Transverse colon (tissue), 4 donors: ENCODE results near the gene GALP. TPM values are rescaled to one million over a fixed set of nuclear protein-coding genes. Genes with fewer than 3 reads are reported as not detected.

ENCODE experiments used
- DNase-seq: peaks from one replicate; pipeline ENCODE4 v3.0.0-alpha.2; 2019
- H3K27ac ChIP-seq, 4 donors: fragments of 200-600 bp; sonication (generic); 2 replicates each; pipeline ENCODE4 v1.5.1; 2016 to 2018; ENCODE audit warnings: inconsistent platforms in 4 of 4
- H3K27me3 ChIP-seq: fragments of 200-600 bp; sonication (generic); 2 replicates; pipeline ENCODE4 v1.5.1; 2017; ENCODE audit warnings: inconsistent platforms
- H3K36me3 ChIP-seq, 4 donors: fragments of 200-600 bp; sonication (generic); 2 replicates each; pipeline ENCODE4 v1.5.1; 2017 to 2019; ENCODE audit warnings: inconsistent platforms in 4 of 4
- H3K4me1 ChIP-seq, 4 donors: fragments of 200-600 bp; sonication (generic); 2 replicates each; pipeline ENCODE4 v1.5.1; 2017 to 2020; ENCODE audit warnings: inconsistent platforms in 4 of 4
- H3K4me3 ChIP-seq, 4 donors: fragments of 200-600 bp; sonication (generic); 1 replicate in 1 of 4; 2 replicates in 3 of 4; pipeline versions ENCODE4 v1.5.1 to v1.6.1; 2017 to 2019; ENCODE audit warnings: inconsistent platforms in 4 of 4
- H3K9me3 ChIP-seq, 2 donors: fragments of 200-600 bp; sonication (generic); 2 replicates each; pipeline ENCODE4 v1.5.1; 2017 to 2019; ENCODE audit warnings: inconsistent platforms in 2 of 2
- CTCF ChIP-seq, 5 experiments: fragments of 200-600 bp in 3 of 5; fragments of 450-650 bp in 2 of 5; sonication (generic) in 3 of 5; IDR thresholded peaks; 1 replicate in 2 of 5; 2 replicates in 3 of 5; pipeline ENCODE4 v1.5.1; 2016 to 2017; ENCODE audit warnings: antibody characterized with exemption in 5 of 5, inconsistent platforms in 3 of 5, mild to moderate bottlenecking in 2 of 5, moderate library complexity in 1 of 5
- EP300 ChIP-seq: sonication (generic); formaldehyde crosslinking; IDR thresholded peaks from one replicate; pipeline ENCODE4 v1.6.1; 2017; ENCODE audit warnings: antibody characterized with exemption, low read depth
- POLR2A ChIP-seq: fragments of 450-650 bp; IDR thresholded peaks from one replicate; pipeline ENCODE4 v1.6.1; 2016; ENCODE audit warnings: antibody characterized with exemption, mild to moderate bottlenecking, moderate library complexity
- POLR2AphosphoS5 ChIP-seq, 3 donors: sonication (generic); formaldehyde crosslinking; IDR thresholded peaks; one replicate each; pipeline ENCODE4 v1.6.1; 2016; ENCODE audit warnings: antibody characterized with exemption in 3 of 3
- WGBS, 2 donors: methylation state at CpG; one replicate each; pipeline ENCODE4 v1.1.5; 2018; ENCODE audit warnings: low coverage in 1 of 2; 5-methylcytosine and 5-hydroxymethylcytosine counted together
- in situ Hi-C, 4 donors: fragments of 200-750 bp; cut with MboI; loops; one replicate each; pipeline versions ENCODE4 v1.15.0 to v1.15.1; 2017; ENCODE audit warnings: low sequenced_read_pairs in 3 of 4, low pct_ligation_motif_present in 1 of 4, low pct_unique_long_range_greater_than_20kb in 1 of 4
- intact Hi-C: fragments of 100-400 bp; cut with DNase I; formaldehyde crosslinking; loops from one replicate; pipeline ENCODE4 v1.15.1; 2023; ENCODE audit warnings: low total_unique reads
- small RNA-seq, 4 donors: library from RNA; depleted of rRNA; stranded (forward); fragments of <200 nt; gene quantifications; one replicate each; pipeline ENCODE3, GENCODE V24; 2016
- total RNA-seq, 4 donors: library from RNA; depleted of rRNA; stranded (reverse); fragments of >200 nt; gene quantifications; one replicate each; pipeline ENCODE4 v1.1.0, GENCODE V29; 2016

The GALP gene
- total RNA-seq, 4 donors from 2014 or later: not detected

DNA sequence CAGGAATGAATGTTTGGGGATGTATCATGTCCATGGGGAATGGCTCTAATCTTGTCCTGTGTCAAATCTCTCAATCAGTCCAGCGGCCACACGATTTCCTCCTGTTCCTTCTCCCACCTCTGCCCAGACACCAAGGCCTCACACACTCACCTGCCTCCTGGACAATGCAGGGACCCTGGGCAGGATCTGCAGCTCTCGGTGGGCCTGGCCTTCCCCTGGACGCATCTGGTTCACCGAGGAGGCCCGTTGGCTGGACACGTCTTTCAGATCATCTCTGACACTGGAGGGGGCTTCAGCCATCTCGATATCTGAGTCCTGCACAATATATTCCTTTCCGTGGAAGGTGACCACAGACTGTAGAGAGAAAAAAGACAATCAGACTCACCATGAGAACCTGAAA lies 47.7 kb downstream of the GALP start:
- Histone ChIP-seq H3K36me3 (no peaks in the 10 kb centered on the region), H3K9me3 (no peaks in the 10 kb centered on the region), H3K4me3 (no peak overlapping the region), H3K4me1 (no peaks in the 10 kb centered on the region), H3K27me3 (no peaks in the 10 kb centered on the region), H3K27ac (no peak overlapping the region)
- 87 to 100% methylated on average over 2 to 9 of the region's 9 CpGs for WGBS, 2 donors
- in situ Hi-C loops: no loop called here
- no peak for TF ChIP-seq CTCF (IDR thresholded peaks at IDR 0.05)
- no peak for TF ChIP-seq POLR2AphosphoS5 (IDR thresholded peaks at IDR 0.05)
- TF ChIP-seq EP300: no peak
- no peak for TF ChIP-seq POLR2A
- intact Hi-C loops: no loop called here
- DNase-seq: no peak

Small RNA genes lying within 50 kb of the gene (small RNA-seq; reads per million reads assigned to genes)
- gene AC024580.2: 0 reads per million in 4 donors

Other genes with a start within 250 kb of the GALP start
- not detected for gene NLRP13, start 243.7 kb upstream of the GALP start, total RNA-seq
- not detected for gene NLRP8, start 228.2 kb upstream of the GALP start, total RNA-seq
- not detected for gene NLRP5, start 189.2 kb upstream of the GALP start, total RNA-seq
- gene ZNF787, start 54.7 kb upstream of the GALP start, total RNA-seq: 10 to 100 TPM; 24.9 to 53.1 (median 27.4) TPM
- 100 to 1,000 TPM in 1 of 4 donors, 10 to 100 TPM in 3; 20.7 to 148 (median 39.2) TPM for gene ZNF444, start 34.7 kb upstream of the GALP start, total RNA-seq
- gene ZSCAN5B, start 21.8 kb downstream of the GALP start, total RNA-seq: not detected
- not detected for gene ZSCAN5C, start 26.3 kb downstream of the GALP start, total RNA-seq
- not detected for gene EDDM13, start 96.7 kb downstream of the GALP start, total RNA-seq
- 10 to 100 TPM in 3 of 4 donors, 1 to 10 TPM in 1; 8.2 to 15.2 (median 12.6) TPM for gene ZSCAN5A, start 138.8 kb downstream of the GALP start, total RNA-seq
- 10 to 100 TPM in 1 of 4 donors, 1 to 10 TPM in 2, not detected in 1; 1.5 to 10.8 (median 5.2) TPM for gene ZNF582, start 217.5 kb downstream of the GALP start, total RNA-seq
- 1 to 10 TPM; 3.3 to 4.1 (median 3.5) TPM for gene ZNF583, start 228.3 kb downstream of the GALP start, total RNA-seq